Stomach smooth muscle (tissue), 2 donors: Measurements from ENCODE around the gene LCE2D.

Source experiments
- H3K27ac ChIP-seq: one replicate; pipeline ENCODE4 v1.7.0; 2013; ENCODE audit warnings: mild to moderate bottlenecking, low read length, inconsistent platforms
- H3K27me3 ChIP-seq, 2 donors: one replicate each; pipeline ENCODE4 v1.7.0; 2013; ENCODE audit warnings: low read length in 2 of 2; ENCODE audit not compliant: insufficient read depth in 2 of 2, control insufficient read depth in 1 of 2
- H3K36me3 ChIP-seq, 2 donors: one replicate each; pipeline ENCODE4 v1.7.0; 2013; ENCODE audit warnings: low read length in 2 of 2; ENCODE audit not compliant: control insufficient read depth in 2 of 2, insufficient read depth in 2 of 2
- H3K4me1 ChIP-seq: one replicate; pipeline ENCODE4 v1.7.0; 2013; ENCODE audit warnings: low read length; ENCODE audit not compliant: control insufficient read depth, insufficient read depth
- H3K4me3 ChIP-seq, 2 donors: one replicate each; pipeline ENCODE4 v1.7.0; 2013; ENCODE audit warnings: low read length in 2 of 2
- H3K9ac ChIP-seq, 2 donors: one replicate each; pipeline ENCODE4 v1.7.0; 2013; ENCODE audit warnings: low read length in 2 of 2, mild to moderate bottlenecking in 1 of 2
- H3K9me3 ChIP-seq, 2 donors: one replicate each; pipeline ENCODE4 v1.7.0; 2013; ENCODE audit warnings: low read length in 2 of 2; ENCODE audit not compliant: control insufficient read depth in 2 of 2
- donor health status: healthy.
- donor health status: Pancreatic carcinoma.

LCE2D gene, protein sequence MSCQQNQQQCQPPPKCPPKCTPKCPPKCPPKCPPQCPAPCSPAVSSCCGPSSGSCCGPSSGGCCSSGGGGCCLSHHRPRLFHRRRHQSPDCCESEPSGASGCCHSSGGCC

DNA sequence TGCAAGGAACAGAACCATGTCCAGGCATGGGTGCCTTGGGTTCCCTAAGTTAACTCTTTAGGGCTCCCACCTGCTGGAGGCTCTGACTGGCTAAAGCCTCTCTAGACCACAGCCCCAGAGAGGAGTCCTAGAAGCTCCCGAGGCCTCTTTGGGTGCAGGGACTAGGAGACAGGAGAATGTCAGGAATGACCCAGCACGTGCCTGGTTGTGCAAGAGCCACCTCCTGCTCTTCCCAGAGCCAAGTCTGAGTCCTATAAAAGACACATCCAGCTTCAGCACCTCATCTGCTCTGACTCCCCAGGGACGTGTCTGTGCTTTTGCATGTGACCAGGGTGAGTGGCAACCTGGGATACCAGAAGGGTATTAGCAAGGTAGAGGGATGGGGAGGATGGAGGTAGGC lies at the start of gene LCE2D:
LCE2D (plus strand) TSS at position 283 of the 400 bp plus-strand sequence. CDS start 726 bp downstream, outside the sequence.
- H3K36me3 ChIP-seq = no peaks in the 10 kb centered on the region
- no peaks in the 10 kb centered on the region for H3K4me1 ChIP-seq
- H3K27ac ChIP-seq = no peak within 1 kb of the TSS
- H3K9me3 ChIP-seq = no peaks in the 10 kb centered on the region
- no peaks in the 10 kb centered on the region for H3K27me3 ChIP-seq
- no peak within 1 kb of the TSS for H3K9ac ChIP-seq
- H3K4me3 ChIP-seq = no peak within 1 kb of the TSS

DNA sequence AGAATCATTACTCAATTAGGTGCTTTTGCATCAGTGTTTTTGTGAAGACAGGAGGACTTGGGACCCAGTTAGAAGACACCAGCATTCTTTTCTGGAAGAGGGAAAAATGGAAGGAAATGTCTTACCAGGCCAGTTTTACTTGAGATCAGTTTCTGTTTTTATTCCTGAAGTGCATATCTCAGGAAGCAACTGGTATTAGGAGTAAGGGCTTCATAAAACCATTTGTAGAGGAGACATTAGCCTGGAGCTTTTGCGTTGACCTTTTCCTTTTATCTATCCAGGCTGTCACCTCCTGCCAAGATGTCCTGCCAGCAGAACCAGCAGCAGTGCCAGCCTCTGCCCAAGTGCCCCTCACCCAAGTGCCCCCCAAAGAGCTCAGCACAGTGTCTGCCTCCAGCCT lies 49.7 kb upstream of the LCE2D start, which contains the start of gene LCE3B:
LCE3B (plus strand) TSS at position 301 of the 400 bp plus-strand sequence; CDS start at position 301, 0 bp downstream.
- Histone ChIP-seq H3K9ac (no peak within 1 kb of the TSS), H3K36me3 (no peaks in the 10 kb centered on the region), H3K27me3 (no peaks in the 10 kb centered on the region), H3K9me3 (peaks cover 2 to 3% of the 10 kb centered on the region in 2 donors), H3K4me1 (no peaks in the 10 kb centered on the region), H3K4me3 (no peak within 1 kb of the TSS), H3K27ac (no peak within 1 kb of the TSS)

DNA sequence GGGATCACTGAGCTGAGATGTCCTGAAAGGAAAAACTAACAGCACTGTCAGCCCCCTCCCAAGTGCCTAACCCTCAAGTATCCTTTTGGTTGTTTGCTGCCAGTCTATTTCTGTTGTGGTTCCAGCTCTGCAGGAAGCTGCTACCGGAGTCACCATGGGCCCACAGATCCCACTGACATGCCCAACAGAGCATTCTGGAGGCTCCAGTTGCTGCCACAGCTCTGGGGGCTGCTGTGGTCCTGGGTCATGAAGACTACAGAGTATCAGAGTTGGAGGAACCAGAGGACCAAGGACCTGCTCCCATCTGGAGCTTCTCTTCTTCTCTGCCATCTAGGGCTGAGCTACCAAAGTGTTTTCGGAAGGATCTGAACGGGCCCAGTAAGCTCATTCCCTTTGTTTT lies 41.2 kb upstream of the LCE2D start:
- Histone ChIP-seq H3K36me3 (no peaks in the 10 kb centered on the region), H3K4me3 (no peak overlapping the region), H3K27ac (no peak overlapping the region), H3K4me1 (no peaks in the 10 kb centered on the region), H3K9ac (no peak overlapping the region), H3K9me3 (peaks cover 10 to 12% of the 10 kb centered on the region in 2 donors), H3K27me3 (peaks cover 0 to 2% of the 10 kb centered on the region in 2 donors)

DNA sequence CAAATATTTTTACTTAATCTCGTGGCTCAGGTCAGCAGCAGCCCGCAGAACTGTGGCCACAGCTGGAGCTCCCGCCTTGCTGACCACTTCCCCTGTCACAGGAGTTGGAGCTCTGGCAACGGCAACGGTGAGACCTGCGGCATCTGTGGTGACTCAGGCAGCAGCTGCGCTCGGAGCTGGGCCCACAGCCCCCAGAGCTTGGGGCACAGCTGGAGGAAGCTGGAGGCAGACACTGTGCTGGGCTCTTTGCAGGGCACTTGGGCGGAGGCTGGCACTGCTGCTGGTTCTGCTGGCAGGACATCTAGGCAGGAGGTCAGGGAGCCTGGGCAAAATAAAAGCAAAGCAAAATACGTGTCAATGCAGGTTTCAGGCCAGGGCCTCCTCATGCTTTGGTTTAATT lies 40.4 kb upstream of the LCE2D start, which contains the start of gene LCE3A:
LCE3A (minus strand) TSS at position 301 of the 400 bp plus-strand sequence; CDS start at position 301, 0 bp downstream.
- no peak within 1 kb of the TSS for H3K27ac ChIP-seq
- peaks cover 0 to 2% of the 10 kb centered on the region in 2 donors for H3K27me3 ChIP-seq
- no peaks in the 10 kb centered on the region for H3K36me3 ChIP-seq
- no peak within 1 kb of the TSS for H3K4me3 ChIP-seq
- H3K9ac ChIP-seq = no peak within 1 kb of the TSS
- peaks cover 9 to 10% of the 10 kb centered on the region in 2 donors for H3K9me3 ChIP-seq
- no peaks in the 10 kb centered on the region for H3K4me1 ChIP-seq

DNA sequence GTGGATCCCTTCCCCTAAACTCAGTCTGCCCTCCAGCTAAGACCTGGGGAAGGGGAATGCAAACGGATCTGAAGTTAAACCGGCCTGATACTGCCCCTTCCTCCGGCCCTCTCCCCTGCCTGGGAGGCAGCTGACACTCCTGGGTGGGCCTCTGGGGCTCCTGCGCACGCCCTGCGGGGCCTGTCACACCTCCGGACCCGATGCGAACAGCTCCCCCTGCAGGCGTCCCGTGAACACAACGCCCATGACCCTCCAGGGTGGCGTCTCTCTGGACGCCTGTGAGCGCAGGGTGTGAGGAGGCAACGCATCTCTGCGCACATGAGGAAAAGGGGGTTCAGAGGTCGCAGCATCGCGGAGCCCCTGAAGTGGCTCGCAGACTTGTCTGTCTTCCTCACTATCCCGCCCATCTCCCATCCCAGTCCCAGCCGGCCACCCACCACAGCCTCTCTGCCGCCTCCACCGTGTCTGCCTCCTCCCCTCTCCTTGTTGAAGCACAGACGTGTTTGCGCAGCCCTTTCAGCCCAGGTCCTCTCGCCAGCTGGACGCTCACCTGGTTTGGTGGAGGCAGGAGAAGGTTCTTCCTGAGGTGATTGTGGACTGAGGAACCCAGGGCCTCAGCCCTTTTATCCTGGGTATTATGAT lies 39.9 kb upstream of the LCE2D start:
- Histone ChIP-seq H3K9me3 (peaks cover 9% of the 10 kb centered on the region in 2 donors), H3K36me3 (no peaks in the 10 kb centered on the region), H3K4me1 (no peaks in the 10 kb centered on the region), H3K27ac (no peak overlapping the region), H3K9ac (no peak overlapping the region), H3K27me3 (peaks cover 0 to 2% of the 10 kb centered on the region in 2 donors), H3K4me3 (no peak overlapping the region)

DNA sequence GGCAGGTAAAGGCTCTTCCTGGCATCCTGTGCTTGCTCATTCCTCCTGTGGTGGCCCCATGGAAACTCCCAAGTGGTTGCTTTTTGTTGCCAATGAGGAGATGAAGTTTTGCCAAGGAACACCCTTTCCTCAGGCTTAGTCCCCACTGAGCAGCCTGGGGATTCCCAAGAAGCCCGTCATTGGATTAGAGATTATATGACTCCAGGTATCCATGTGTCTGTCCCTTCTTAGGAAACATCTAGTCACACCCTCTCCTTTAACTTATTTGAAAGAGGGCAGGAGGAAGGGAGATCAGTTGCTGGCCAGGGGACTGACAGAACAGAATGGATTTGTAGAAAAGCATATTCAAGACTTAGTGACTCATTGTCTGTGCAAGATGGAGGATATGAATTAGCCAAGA lies 36.4 kb upstream of the LCE2D start:
- no peak overlapping the region for H3K4me3 ChIP-seq
- H3K36me3 ChIP-seq = no peaks in the 10 kb centered on the region
- no peaks in the 10 kb centered on the region for H3K9me3 ChIP-seq
- peaks cover 0 to 2% of the 10 kb centered on the region in 2 donors for H3K27me3 ChIP-seq
- no peaks in the 10 kb centered on the region for H3K4me1 ChIP-seq
- H3K9ac ChIP-seq = no peak overlapping the region
- H3K27ac ChIP-seq = no peak overlapping the region

DNA sequence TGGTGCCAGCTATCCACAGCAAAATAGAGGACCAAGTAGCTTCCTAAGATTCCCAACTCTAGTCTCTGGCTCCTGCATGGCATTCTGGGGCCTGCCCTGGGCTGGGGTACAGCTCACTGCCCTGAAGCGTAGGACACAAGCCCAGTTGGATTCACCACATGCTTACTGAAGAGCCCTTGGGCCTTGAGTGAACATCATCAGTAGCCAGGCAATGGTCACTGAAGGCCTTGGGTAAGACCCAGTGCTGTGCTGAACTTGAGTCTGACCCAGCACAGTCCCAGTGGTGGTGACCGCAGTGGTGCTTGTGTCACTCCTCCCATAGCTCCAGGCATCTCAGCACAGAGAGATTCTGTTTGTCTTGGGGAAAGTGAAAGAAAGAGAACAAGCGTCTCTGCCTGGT lies 32.6 kb upstream of the LCE2D start:
- Histone ChIP-seq H3K9ac (no peak overlapping the region), H3K4me1 (no peaks in the 10 kb centered on the region), H3K9me3 (peaks cover 0 to 2% of the 10 kb centered on the region in 2 donors), H3K27ac (no peak overlapping the region), H3K27me3 (no peaks in the 10 kb centered on the region), H3K4me3 (no peak overlapping the region), H3K36me3 (no peaks in the 10 kb centered on the region)

DNA sequence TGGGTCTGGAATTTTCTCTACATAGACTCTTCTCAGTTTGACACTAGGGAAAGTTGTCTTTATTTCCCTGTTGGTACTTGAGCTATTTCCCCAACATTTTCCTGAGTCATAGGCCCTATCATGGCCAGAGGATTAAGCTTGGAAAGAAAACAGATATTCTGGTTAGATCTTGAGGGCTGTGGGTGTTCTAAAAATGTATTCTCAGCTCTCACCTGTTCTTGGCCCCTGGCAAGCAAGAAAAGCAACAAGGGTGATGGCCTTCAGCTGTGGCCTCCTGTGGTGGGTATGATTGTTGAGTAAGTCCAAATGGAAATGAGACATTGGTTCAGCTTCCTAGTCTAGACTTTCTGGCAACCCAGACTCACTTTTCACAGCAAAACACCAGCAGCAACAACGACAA lies 22.8 kb upstream of the LCE2D start:
- Histone ChIP-seq H3K27me3 (no peaks in the 10 kb centered on the region), H3K36me3 (no peaks in the 10 kb centered on the region), H3K27ac (no peak overlapping the region), H3K9me3 (peaks cover 3 to 8% of the 10 kb centered on the region in 2 donors), H3K9ac (no peak overlapping the region), H3K4me1 (no peaks in the 10 kb centered on the region), H3K4me3 (no peak overlapping the region)

DNA sequence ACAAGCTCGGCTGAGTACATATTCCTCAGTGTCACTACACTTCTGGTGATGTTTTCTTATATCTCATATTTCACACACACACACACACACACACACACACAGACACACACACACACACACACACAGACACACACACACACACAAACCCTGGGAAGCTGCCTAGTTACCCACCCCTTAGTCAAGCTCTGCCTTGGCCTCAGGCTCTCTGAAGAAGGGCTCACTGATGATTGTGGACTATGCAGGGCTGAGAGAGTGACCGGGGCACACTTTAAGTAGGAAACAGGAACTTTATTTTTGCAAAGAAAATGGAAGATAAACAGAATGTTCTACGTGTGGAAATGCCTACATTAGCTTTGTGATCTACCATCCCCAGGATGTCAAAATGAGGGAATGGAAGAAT lies 19.2 kb upstream of the LCE2D start:
- Histone ChIP-seq H3K9me3 (peaks cover 3 to 4% of the 10 kb centered on the region in 2 donors), H3K27me3 (peaks cover 0 to 3% of the 10 kb centered on the region in 2 donors), H3K4me3 (no peak overlapping the region), H3K9ac (no peak overlapping the region), H3K27ac (no peak overlapping the region), H3K36me3 (no peaks in the 10 kb centered on the region), H3K4me1 (no peaks in the 10 kb centered on the region)

DNA sequence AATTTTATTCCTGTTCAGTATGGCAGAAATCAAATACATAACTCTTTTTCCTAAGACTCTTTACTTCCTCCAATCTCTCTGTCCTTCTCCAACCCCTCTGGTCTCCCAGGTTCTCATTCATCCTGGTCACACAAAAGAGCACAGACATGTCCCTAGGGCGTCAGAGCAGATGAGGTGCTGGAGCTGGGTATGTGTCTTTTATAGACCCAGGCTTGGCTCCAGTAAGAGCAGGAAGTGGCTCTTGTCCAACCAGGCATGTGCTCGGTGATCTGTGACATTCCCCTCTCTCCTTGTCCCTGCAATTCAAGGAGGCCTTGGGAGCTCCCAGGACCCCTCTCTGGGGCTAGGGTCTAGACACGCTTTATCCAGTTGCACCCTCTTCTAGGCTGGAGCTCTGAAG lies 18.0 kb upstream of the LCE2D start:
- Histone ChIP-seq H3K4me3 (no peak overlapping the region), H3K36me3 (no peaks in the 10 kb centered on the region), H3K27me3 (peaks cover 0 to 3% of the 10 kb centered on the region in 2 donors), H3K9ac (no peak overlapping the region), H3K9me3 (no peaks in the 10 kb centered on the region), H3K4me1 (no peaks in the 10 kb centered on the region), H3K27ac (no peak overlapping the region)

DNA sequence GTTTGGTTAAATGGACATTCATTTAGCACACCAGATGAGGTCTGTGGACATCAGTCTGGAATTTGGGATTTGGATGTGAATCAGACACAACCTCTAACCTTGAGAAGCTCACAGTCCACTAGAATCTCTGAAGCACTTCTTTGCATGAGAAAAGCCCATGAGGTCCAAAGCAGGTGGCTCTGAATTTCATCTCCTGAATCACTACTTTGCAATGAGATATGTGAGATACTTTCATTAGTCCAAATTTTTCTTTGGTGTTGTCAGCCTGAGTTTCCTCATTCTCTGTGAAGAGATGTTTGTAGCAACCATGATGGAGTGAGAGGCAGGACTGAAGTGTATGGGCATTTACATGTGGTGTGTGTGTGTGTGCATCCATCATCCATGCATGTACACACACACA lies 16.5 kb upstream of the LCE2D start:
- H3K36me3 ChIP-seq = no peaks in the 10 kb centered on the region
- no peaks in the 10 kb centered on the region for H3K9me3 ChIP-seq
- H3K4me3 ChIP-seq = no peak overlapping the region
- no peaks in the 10 kb centered on the region for H3K4me1 ChIP-seq
- peaks cover 0 to 3% of the 10 kb centered on the region in 2 donors for H3K27me3 ChIP-seq
- H3K27ac ChIP-seq = no peak overlapping the region
- no peak overlapping the region for H3K9ac ChIP-seq
